ENCODE results near the gene RNF41.

The RNF41 gene

GRCh38 chr12:56172839-56173238 is 48.9 kb downstream of the RNF41 start:
- TF ChIP-seq MAX (IDR thresholded peaks at IDR 0.05) (no peak), TCF12 (IDR thresholded peaks at IDR 0.05; ENCODE audit: low read depth) (no peak)

GRCh38 chr12:56169229-56169759 is 52.4 kb downstream of the RNF41 start:
- no peak for TF ChIP-seq EGR1 (IDR thresholded peaks at IDR 0.05)
- TF ChIP-seq YY1 (IDR thresholded peaks at IDR 0.05; ENCODE audit: low read depth) = no peak
- TF ChIP-seq USF1 (IDR thresholded peaks at IDR 0.05) = no peak
- no peak for TF ChIP-seq TCF12 (IDR thresholded peaks at IDR 0.05; ENCODE audit: low read depth)
- TF ChIP-seq ZBTB7A (IDR thresholded peaks at IDR 0.05; ENCODE audit: low read depth) = no peak
- TF ChIP-seq RAD21 (IDR thresholded peaks at IDR 0.05; ENCODE audit: low read depth) = no peak
- no peak for TF ChIP-seq MAX (IDR thresholded peaks at IDR 0.05)
- TF ChIP-seq CREB1 (IDR thresholded peaks at IDR 0.05; ENCODE audit: low read depth) = no peak
- no peak for TF ChIP-seq NFIC (IDR thresholded peaks at IDR 0.05)

- no peak for TF ChIP-seq TCF12 (IDR thresholded peaks at IDR 0.05; ENCODE audit: low read depth)
- no peak for TF ChIP-seq USF1 (IDR thresholded peaks at IDR 0.05)
- TF ChIP-seq EP300 (IDR thresholded peaks at IDR 0.05; ENCODE audit: borderline replicate concordance) = no peak
- no peak for TF ChIP-seq MAX (IDR thresholded peaks at IDR 0.05)
- no peak for TF ChIP-seq NFIC (IDR thresholded peaks at IDR 0.05)
- TF ChIP-seq FOXM1 (IDR thresholded peaks at IDR 0.05; ENCODE audit: borderline replicate concordance, low read depth) = no peak
- TF ChIP-seq TAF1 (IDR thresholded peaks at IDR 0.05; ENCODE audit: low read depth) = no peak
- no peak for TF ChIP-seq CREB1 (IDR thresholded peaks at IDR 0.05; ENCODE audit: low read depth)
- no peak for TF ChIP-seq CEBPB (IDR thresholded peaks at IDR 0.05)
- no peak for TF ChIP-seq RAD21 (IDR thresholded peaks at IDR 0.05; ENCODE audit: low read depth)
- TF ChIP-seq TEAD4 (IDR thresholded peaks at IDR 0.05) = no peak
- no peak for TF ChIP-seq EGR1 (IDR thresholded peaks at IDR 0.05)
- TF ChIP-seq REST (IDR thresholded peaks at IDR 0.05; ENCODE audit: low read depth) = no peak
- no peak for TF ChIP-seq ZBTB7A (IDR thresholded peaks at IDR 0.05; ENCODE audit: low read depth)
- TF ChIP-seq YY1 (IDR thresholded peaks at IDR 0.05; ENCODE audit: low read depth) = no peak
Measured at GRCh38 chr12:56165369-56165768, 56.4 kb downstream of the RNF41 start.

- no peak for TF ChIP-seq YY1 (IDR thresholded peaks at IDR 0.05; ENCODE audit: low read depth)
- no peak for TF ChIP-seq CREB1 (IDR thresholded peaks at IDR 0.05; ENCODE audit: low read depth)
- no peak for TF ChIP-seq EGR1 (IDR thresholded peaks at IDR 0.05)
- no peak for TF ChIP-seq REST (IDR thresholded peaks at IDR 0.05; ENCODE audit: low read depth)
Measured at GRCh38 chr12:56164345-56164729, 57.4 kb downstream of the RNF41 start.

- 0 out of 2 replicates have a peak, but pooled peaks have one; percentile 23 for TF ChIP-seq TAF1 (IDR thresholded peaks at IDR 0.05; ENCODE audit: low read depth)
- no peak for TF ChIP-seq USF1 (IDR thresholded peaks at IDR 0.05)
Measured at GRCh38 chr12:56163533-56164344, 58.0 kb downstream of the RNF41 start.

Data from Ishikawa (cell line).